Caco-2 (cell line): ENCODE results near the gene STXBP1. TPM values are rescaled to one million over a fixed set of nuclear protein-coding genes. Genes with fewer than 3 reads are reported as not detected.

Experiments
- BruUV-seq: library from RNA; stranded (reverse); fragments of 400-500 nt; replicated peaks from 2 replicates; lab custom pipeline; 2021; lab: Mats Ljungman, UMichigan
- CTCF ChIA-PET: fragments of 300-600 bp; sonication (Branson Sonifier 250); formaldehyde crosslinking; loops from one replicate; lab custom pipeline; 2022; ENCODE audit warnings: antibody characterized with exemption; lab: Charles Lee
- POLR2A ChIA-PET: fragments of 300-600 bp; sonication (Branson Sonifier 250); formaldehyde crosslinking; loops from one replicate; lab custom pipeline; 2022; ENCODE audit warnings: antibody characterized with exemption; lab: Charles Lee
- DNase-seq, 2 experiments: peaks; one replicate each; pipeline versions ENCODE4 v3.0.0 to v3.0.0-alpha.2; 2020 to 2022
- H3K27me3 ChIP-seq: replicated peaks from 2 replicates; pipeline ENCODE4 v1.6.0; 2011; ENCODE audit warnings: low read length; ENCODE audit not compliant: control insufficient read depth, insufficient read depth
- H3K36me3 ChIP-seq: 2 replicates; pipeline ENCODE4 v1.5.1; 2011; ENCODE audit warnings: low read length; ENCODE audit not compliant: control insufficient read depth, insufficient read depth
- H3K4me1 ChIP-seq: fragments of 250-450 bp; sonication (Bioruptor Pico); 2 replicates; pipeline ENCODE4 v1.5.1; 2020; ENCODE audit warnings: mild to moderate bottlenecking
- H3K4me3 ChIP-seq: 2 replicates; pipeline ENCODE4 v1.5.1; 2011; ENCODE audit warnings: low read depth, mild to moderate bottlenecking, control low read depth, low read length
- H3K9me3 ChIP-seq: fragments of 250-450 bp; sonication (Bioruptor Pico); 2 replicates; pipeline ENCODE4 v1.5.1; 2020; ENCODE audit warnings: mild to moderate bottlenecking, moderate library complexity
- H3K27ac Mint-ChIP-seq: one replicate; pipeline ENCODE4 v1.8.0; 2022; ENCODE audit warnings: mixed read lengths; ENCODE audit not compliant: unreplicated experiment
- H3K27me3 Mint-ChIP-seq: one replicate; pipeline ENCODE4 v1.8.0; 2022; ENCODE audit warnings: mixed read lengths; ENCODE audit not compliant: insufficient read depth, unreplicated experiment
- H3K36me3 Mint-ChIP-seq: one replicate; pipeline ENCODE4 v1.8.0; 2022; ENCODE audit warnings: mild to moderate bottlenecking, mixed read lengths; ENCODE audit not compliant: insufficient read depth, unreplicated experiment
- H3K4me1 Mint-ChIP-seq: one replicate; pipeline ENCODE4 v1.8.0; 2022; ENCODE audit warnings: low read depth, mixed read lengths; ENCODE audit not compliant: unreplicated experiment
- H3K4me3 Mint-ChIP-seq: one replicate; pipeline ENCODE4 v1.8.0; 2022; ENCODE audit warnings: mild to moderate bottlenecking, moderate library complexity, mixed read lengths; ENCODE audit not compliant: unreplicated experiment
- H3K9me3 Mint-ChIP-seq: one replicate; pipeline ENCODE4 v1.8.0; 2022; ENCODE audit warnings: mixed read lengths; ENCODE audit not compliant: unreplicated experiment
- CTCF ChIP-seq, 2 experiments: fragments of 200-600 bp in 1 of 2; IDR thresholded peaks; 1 replicate in 1 of 2; 2 replicates in 1 of 2; pipeline versions ENCODE4 v1.5.1 to v1.8.0; 2011 to 2022; ENCODE audit warnings: antibody characterized with exemption in 1 of 2, control low read depth in 1 of 2, inconsistent platforms in 1 of 2, low read depth in 1 of 2, low read length in 1 of 2, mild to moderate bottlenecking in 1 of 2, moderate library complexity in 1 of 2; ENCODE audit not compliant: insufficient read depth in 1 of 2, severe bottlenecking in 1 of 2, unreplicated experiment in 1 of 2
- intact Hi-C: fragments of 100-400 bp; cut with micrococcal nuclease; formaldehyde crosslinking; loops from one replicate; pipeline ENCODE4 v1.10.0; 2022; ENCODE audit not compliant: unreplicated experiment
- total RNA-seq: library from RNA; stranded (reverse); gene quantifications from 2 replicates; pipeline ENCODE4 v1.2.3, GENCODE V29; 2022

Gene STXBP1
- total RNA-seq, 1 experiment from 2014 or later: 5.5 TPM

GRCh38 chr9:127720031-127720864 lies 108.2 kb downstream of the STXBP1 start:
- no peak for TF ChIP-seq CTCF (IDR thresholded peaks at IDR 0.05; ENCODE audit: insufficient read depth in 1 of 2, low read depth in 1 of 2, low read length in 1 of 2, severe bottlenecking in 1 of 2, unreplicated experiment in 1 of 2)
- Histone ChIP-seq H3K27me3 (no peaks in the 10 kb centered on the region), H3K4me1 (0 out of 2 replicates have a peak, but pooled peaks cover 4% of the 10 kb centered on the region), H3K9me3 (no peaks in the 10 kb centered on the region), H3K4me3 (no peak overlapping the region), H3K36me3 (no peaks in the 10 kb centered on the region)
- H3K36me3 Mint-ChIP-seq: peaks cover 6% of the 10 kb centered on the region
- H3K27ac Mint-ChIP-seq: no peak overlapping the region
- intact Hi-C loops: no loop called here
- no peaks in the 10 kb centered on the region for H3K9me3 Mint-ChIP-seq
- H3K4me3 Mint-ChIP-seq: no peak overlapping the region
- ChIA-PET POLR2A (no interaction called here), CTCF (interaction anchor here (0.6 to 1.0 kb wide), 2 partner anchors 15 to 135 kb away, joined by 3 read pairs; partner anchors contain the start of gene TOR2A)
- BruUV-seq: no TSS peak
- no peak for DNase-seq
- H3K27me3 Mint-ChIP-seq: peaks cover 4% of the 10 kb centered on the region
- H3K4me1 Mint-ChIP-seq: peaks cover 7% of the 10 kb centered on the region

- Mint-ChIP-seq H3K27me3 (peaks cover 4% of the 10 kb centered on the region), H3K36me3 (peaks cover 1% of the 10 kb centered on the region), H3K4me1 (peaks cover 4% of the 10 kb centered on the region), H3K9me3 (no peaks in the 10 kb centered on the region), H3K27ac (no peak overlapping the region), H3K4me3 (no peak overlapping the region)
- no TSS peak for BruUV-seq
- CTCF ChIA-PET: interaction anchor here (0.6 to 1.0 kb wide), 3 partner anchors 14 to 152 kb away, joined by 3 read pairs; partner anchors contain the start of gene TOR2A
- no peak for TF ChIP-seq CTCF (IDR thresholded peaks at IDR 0.05; ENCODE audit: insufficient read depth in 1 of 2, low read depth in 1 of 2, low read length in 1 of 2, severe bottlenecking in 1 of 2, unreplicated experiment in 1 of 2)
- Histone ChIP-seq H3K4me1 (0 out of 2 replicates have a peak, but pooled peaks cover 4% of the 10 kb centered on the region), H3K36me3 (no peaks in the 10 kb centered on the region), H3K27me3 (no peaks in the 10 kb centered on the region), H3K9me3 (no peaks in the 10 kb centered on the region), H3K4me3 (no peak overlapping the region)
- DNase-seq: no peak
- POLR2A ChIA-PET: no interaction called here
- intact Hi-C loops: no loop called here
Observed at GRCh38 chr9:127720865-127721227, 108.8 kb downstream of the STXBP1 start.

GRCh38 chr9:127721391-127721821 lies 109.3 kb downstream of the STXBP1 start:
- no peaks in the 10 kb centered on the region for H3K36me3 Mint-ChIP-seq
- peaks cover 4% of the 10 kb centered on the region for H3K27me3 Mint-ChIP-seq
- Histone ChIP-seq H3K4me1 (no peaks in the 10 kb centered on the region), H3K4me3 (no peak overlapping the region), H3K27me3 (no peaks in the 10 kb centered on the region), H3K36me3 (no peaks in the 10 kb centered on the region), H3K9me3 (no peaks in the 10 kb centered on the region)
- TF ChIP-seq CTCF (IDR thresholded peaks at IDR 0.05; ENCODE audit: insufficient read depth in 1 of 2, low read depth in 1 of 2, low read length in 1 of 2, severe bottlenecking in 1 of 2, unreplicated experiment in 1 of 2): no peak
- POLR2A ChIA-PET: no interaction called here
- no peak overlapping the region for H3K4me3 Mint-ChIP-seq
- intact Hi-C loops: no loop called here
- no TSS peak for BruUV-seq
- no peaks in the 10 kb centered on the region for H3K9me3 Mint-ChIP-seq
- DNase-seq: no peak
- no peak overlapping the region for H3K27ac Mint-ChIP-seq
- CTCF ChIA-PET: interaction anchor here (0.6 to 1.3 kb wide), 3 partner anchors 13 to 151 kb away, joined by 3 read pairs; no protein-coding TSS in a partner anchor
- no peaks in the 10 kb centered on the region for H3K4me1 Mint-ChIP-seq
